K562 (cell line): ENCODE results near the gene PITPNM1. TPM values are rescaled to one million over a fixed set of nuclear protein-coding genes. Genes with fewer than 3 reads are reported as not detected.

Experiments
- CBFA2T3 ChIP-seq: fragments of 450-650 bp; IDR thresholded peaks from 2 replicates; pipeline ENCODE4 v1.6.1; 2017
- CEBPZ ChIP-seq: fragments of 150-350 bp; IDR thresholded peaks from 2 replicates; pipeline ENCODE4 v1.6.1; 2014; ENCODE audit warnings: low read depth, mild to moderate bottlenecking, low read length, borderline replicate concordance
- COPS2 ChIP-seq: fragments of 450-650 bp; conservative IDR thresholded peaks from 2 replicates; pipeline ENCODE4 v1.6.1; 2016; ENCODE audit warnings: mild to moderate bottlenecking, moderate library complexity
- CREM ChIP-seq: IDR thresholded peaks from 2 replicates; pipeline ENCODE4 v1.6.1; 2014; ENCODE audit warnings: antibody characterized with exemption, low read depth
- CXXC5 ChIP-seq: fragments of 250-450 bp; sonication (Bioruptor Pico); IDR thresholded peaks from 2 replicates; pipeline ENCODE4 v1.8.0; 2022; ENCODE audit warnings: inconsistent platforms, mild to moderate bottlenecking, moderate library complexity
- E2F6 ChIP-seq, 2 experiments: IDR thresholded peaks; 2 replicates each; pipeline ENCODE4 v1.6.1; 2011; ENCODE audit warnings: borderline replicate concordance in 1 of 2, control low read depth in 1 of 2, low read depth in 1 of 2, low read length in 1 of 2, mild to moderate bottlenecking in 1 of 2, mixed read lengths in 1 of 2, moderate library complexity in 1 of 2; ENCODE audit not compliant: insufficient read depth in 1 of 2, insufficient read length in 1 of 2, poor library complexity in 1 of 2, severe bottlenecking in 1 of 2; ENCODE audit errors: extremely low read depth in 1 of 2
- FOXA1 ChIP-seq: fragments of 450-650 bp; IDR thresholded peaks from 2 replicates; pipeline ENCODE4 v1.6.1; 2016; ENCODE audit warnings: mild to moderate bottlenecking, borderline replicate concordance
- GATAD2A ChIP-seq: fragments of 450-650 bp; IDR thresholded peaks from 2 replicates; pipeline ENCODE4 v1.6.1; 2017
- NEUROD1 ChIP-seq: fragments of 150-350 bp; IDR thresholded peaks from 2 replicates; pipeline ENCODE4 v1.6.1; 2014; ENCODE audit warnings: borderline replicate concordance, low read length, low read depth; ENCODE audit not compliant: partially characterized antibody
- POLR3G ChIP-seq: IDR thresholded peaks from 2 replicates; pipeline ENCODE4 v1.6.1; 2011; ENCODE audit not compliant: insufficient read length, insufficient replicate concordance; ENCODE audit errors: extremely low read depth
- RAD51 ChIP-seq: fragments of 450-650 bp; IDR thresholded peaks from 2 replicates; pipeline ENCODE4 v1.7.1; 2016; ENCODE audit warnings: low read depth, mild to moderate bottlenecking, borderline replicate concordance
- STAT5B ChIP-seq: fragments of 250-450 bp; sonication (Bioruptor Pico); IDR thresholded peaks from 2 replicates; pipeline ENCODE4 v1.8.0; 2021; ENCODE audit warnings: mild to moderate bottlenecking, inconsistent platforms
- XRCC5 ChIP-seq: fragments of 200-400 bp; formaldehyde crosslinking; IDR thresholded peaks from 2 replicates; pipeline ENCODE4 v1.6.1; 2017; ENCODE audit warnings: low read depth, mild to moderate bottlenecking, low read length
- ZBTB11 ChIP-seq, 3 experiments: fragments of 200-800 bp in 1 of 3; fragments of 250-450 bp in 1 of 3; fragments of 450-650 bp in 1 of 3; sonication (Bioruptor Pico) in 1 of 3; sonication (Bioruptor generic) in 1 of 3; formaldehyde crosslinking in 1 of 3; IDR thresholded peaks; 2 replicates each; pipeline versions ENCODE4 v1.6.1 to v1.8.0; 2016 to 2022; ENCODE audit warnings: mild to moderate bottlenecking in 2 of 3, missing genetic modification characterization in 2 of 3, missing compliant biosample characterization in 1 of 3, moderate library complexity in 1 of 3
- ZKSCAN3 ChIP-seq: fragments of 250-450 bp; sonication (Bioruptor Pico); IDR thresholded peaks from 2 replicates; pipeline ENCODE4 v1.4.0; 2020
- ZNF124 ChIP-seq: sonication (generic); formaldehyde crosslinking; IDR thresholded peaks from 2 replicates; pipeline ENCODE4 v1.8.1; 2022; ENCODE audit warnings: missing genetic modification reagents
- ZNF217 ChIP-seq: sonication (generic); formaldehyde crosslinking; IDR thresholded peaks from 2 replicates; pipeline ENCODE4 v1.8.0; 2022; ENCODE audit warnings: mild to moderate bottlenecking, missing genetic modification reagents
- ZNF583 ChIP-seq: fragments of 250-450 bp; sonication (Bioruptor Pico); IDR thresholded peaks from 2 replicates; pipeline ENCODE4 v1.4.0; 2020
- polyA plus RNA-seq, 8 experiments: library from polyadenylated mRNA; depleted of rRNA in 4 of 8; stranded (reverse) in 5 of 8; unstranded in 3 of 8; fragments of >200 nt; fragmentation: Nextera tagmentation in 2 of 8; fragmentation: Illumina TruSeq in 1 of 8; extraction: Ambion mirVana in 2 of 8; extraction: Trizol in 1 of 8; gene quantifications; 2 replicates each; pipeline versions ENCODE4 v1.2.1 to v1.2.3, GENCODE V29; 2011 to 2014; ENCODE audit warnings: inconsistent platforms in 1 of 8, missing spikeins in 1 of 8
- total RNA-seq, 7 experiments: library from RNA; depleted of rRNA in 6 of 7; stranded (reverse); fragments of >200 nt in 6 of 7; fragmentation: Illumina TruSeq in 2 of 7; extraction: Trizol in 2 of 7; gene quantifications; 2 replicates each; pipeline versions ENCODE4 v1.2.1 to v1.2.3, GENCODE V29; 2011 to 2021; ENCODE audit warnings: low replicate concordance in 1 of 7
- TF ChIP-seq, protein P1 (sequence below): fragments of 250-450 bp; sonication (Bioruptor Pico); IDR thresholded peaks from 2 replicates; pipeline ENCODE4 v1.6.1; 2021; ENCODE audit warnings: mild to moderate bottlenecking

PITPNM1 gene
- total and polyA plus RNA-seq, 9 of the 15 experiments (the other 6 are each of a cell fraction or from before 2014, with no cell fraction given) = 0.11 to 53.7 (median 16.0) TPM

- TF ChIP-seq COPS2 = no peak
- TF ChIP-seq CXXC5 (CRISPR knock-in tag) = peak; percentile 85
- TF ChIP-seq ZKSCAN3 (CRISPR knock-in tag) = no peak
- TF ChIP-seq ZNF583 = no peak
- TF ChIP-seq XRCC5 = no peak
- TF ChIP-seq ZNF124 = peak; percentile 90; the same call in 1 of the 2 replicates
- no peak for TF ChIP-seq ZNF217 (CRISPR knock-in tag)
- peak in 1 of 3 experiments; percentile 64; a peak in 1 of 6 replicates for TF ChIP-seq ZBTB11 (CRISPR knock-in tag; IDR thresholded peaks at IDR 0.05)
- TF ChIP-seq POLR3G = no peak
- no peak for TF ChIP-seq CEBPZ
- TF ChIP-seq, protein P1, sequence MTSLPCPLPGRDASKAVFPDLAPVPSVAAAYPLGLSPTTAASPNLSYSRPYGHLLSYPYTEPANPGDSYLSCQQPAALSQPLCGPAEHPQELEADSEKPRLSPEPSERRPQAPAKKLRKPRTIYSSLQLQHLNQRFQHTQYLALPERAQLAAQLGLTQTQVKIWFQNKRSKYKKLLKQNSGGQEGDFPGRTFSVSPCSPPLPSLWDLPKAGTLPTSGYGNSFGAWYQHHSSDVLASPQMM (CRISPR knock-in tag) = no peak
- TF ChIP-seq RAD51 = no peak
- TF ChIP-seq GATAD2A = peak; percentile 99
- TF ChIP-seq CBFA2T3 = no peak
- no peak for TF ChIP-seq STAT5B (CRISPR knock-in tag)
- peak; percentile 16 for TF ChIP-seq NEUROD1
- TF ChIP-seq CREM = peak; percentile 81
- TF ChIP-seq FOXA1 = no peak
- peak; percentile 100 for TF ChIP-seq E2F6 (IDR thresholded peaks at IDR 0.05; ENCODE audit: borderline replicate concordance in 1 of 2, extremely low read depth in 1 of 2, insufficient read depth in 1 of 2, insufficient read length in 1 of 2, low read depth in 1 of 2, low read length in 1 of 2, poor library complexity in 1 of 2, severe bottlenecking in 1 of 2)
Observed at GRCh38 chr11:67482827-67483798, 22.1 kb downstream of the PITPNM1 start, which contains the start of gene AIP (continued).
